AG09319 (cell line): Measurements from ENCODE around the gene LMNB1.
"Not testable (repeated sequence)": the region's sequence is repeated elsewhere in the genome, so short reads cannot be mapped to it uniquely, and the experiment has no call there.

ENCODE experiments used
- DNase-seq: peaks from one replicate; pipeline ENCODE4 v3.0.0-alpha.2; 2010; ENCODE audit warnings: low read depth; ENCODE audit errors: extremely low read depth
- CTCF ChIP-seq: IDR thresholded peaks from 2 replicates; pipeline ENCODE4 v1.5.1; 2011; ENCODE audit warnings: low read depth, mild to moderate bottlenecking, inconsistent platforms, low read length, moderate library complexity

LMNB1 gene

GRCh38 chr5:126793097-126793496, 16.2 kb downstream of the LMNB1 start:
- DNase-seq, result no peak
- no peak for TF ChIP-seq CTCF

- not testable (repeated sequence) for DNase-seq
Observed at GRCh38 chr5:126793648-126794047, 16.7 kb downstream of the LMNB1 start.

- DNase-seq, result no peak
- TF ChIP-seq CTCF, result no peak
Observed at GRCh38 chr5:126794157-126794828, 17.4 kb downstream of the LMNB1 start.

- no peak for TF ChIP-seq CTCF
- DNase-seq, result no peak
Observed at GRCh38 chr5:126799780-126800179, 22.8 kb downstream of the LMNB1 start.

- DNase-seq, result no peak
- no peak for TF ChIP-seq CTCF
Observed at GRCh38 chr5:126801174-126801991, 24.4 kb downstream of the LMNB1 start.

GRCh38 chr5:126801992-126802294, 25.0 kb downstream of the LMNB1 start:
- peak; percentile 54 for TF ChIP-seq CTCF
- DNase-seq, result peak; percentile 40

GRCh38 chr5:126805063-126805462, 28.1 kb downstream of the LMNB1 start:
- DNase-seq, result peak; percentile 23
- TF ChIP-seq CTCF, result no peak
